HG03575 (cell line): ENCODE measurements around the gene GPD1.

ENCODE experiments used
- ATAC-seq: cut with Tn5 transposase; IDR thresholded peaks from one replicate; pipeline ENCODE4 v1.9.1; 2021; ENCODE audit not compliant: unreplicated experiment, insufficient number of reproducible peaks, low FRiP score; ENCODE audit errors: extremely low read depth

GPD1 gene

DNA sequence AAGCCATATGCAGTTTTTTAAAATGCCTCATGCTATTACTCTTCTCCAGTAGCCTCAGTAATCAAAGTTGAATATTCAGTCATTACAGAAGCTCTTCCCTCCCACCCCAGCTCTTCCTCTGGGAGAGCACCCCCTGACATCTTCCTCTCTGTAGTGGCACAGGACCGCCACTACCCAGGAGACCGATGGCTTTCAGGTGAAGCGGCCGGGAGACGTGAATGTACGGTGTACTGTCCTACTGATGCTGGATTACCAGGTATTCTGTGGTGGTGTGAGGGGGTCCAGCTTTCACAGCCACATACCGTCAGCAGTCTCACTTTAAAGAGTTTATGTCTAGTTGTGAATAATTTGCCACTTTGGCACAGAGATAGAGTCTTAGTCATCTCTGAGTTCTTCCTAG, 14.1 kb upstream of the GPD1 start:
- ATAC-seq = no peak

DNA sequence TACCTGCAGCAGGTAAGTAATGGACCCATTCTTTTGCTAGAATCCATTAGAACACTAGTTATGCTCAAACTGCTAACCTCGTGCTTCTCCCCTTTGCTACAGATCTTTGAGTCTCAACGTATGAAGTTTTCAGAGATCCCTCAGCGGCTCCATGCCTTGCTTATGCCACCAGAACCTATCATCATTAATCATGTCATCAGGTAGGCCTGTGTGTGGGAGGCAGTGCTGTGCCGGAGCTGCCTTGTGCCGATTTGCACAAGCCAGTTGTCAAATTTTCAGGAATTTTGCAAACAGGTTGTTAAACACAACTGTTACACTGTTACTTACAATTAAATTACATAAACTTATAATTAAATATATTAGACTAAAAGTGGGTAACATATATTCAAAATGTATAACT, 13.4 kb upstream of the GPD1 start:
- no peak for ATAC-seq

DNA sequence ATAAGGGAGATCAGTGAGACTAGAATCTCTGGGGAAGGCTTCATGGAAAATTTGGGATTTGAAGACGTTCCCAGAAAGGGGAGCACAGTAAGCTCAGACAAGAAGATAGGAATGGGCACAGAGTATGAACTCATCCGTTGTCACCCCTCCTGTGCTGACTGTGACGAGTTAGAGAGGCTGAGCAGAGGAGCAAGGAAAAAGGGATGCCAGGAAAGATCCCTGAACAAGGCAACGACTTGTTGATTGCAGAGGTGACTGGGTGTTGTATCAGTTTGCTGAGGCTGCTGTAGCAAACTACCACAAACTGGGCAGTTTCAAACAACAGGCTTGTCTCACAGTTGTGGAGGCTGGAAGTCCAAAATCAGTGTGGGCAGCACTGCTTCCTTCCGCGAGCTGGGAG, 5.9 kb upstream of the GPD1 start:
- ATAC-seq = no peak

DNA sequence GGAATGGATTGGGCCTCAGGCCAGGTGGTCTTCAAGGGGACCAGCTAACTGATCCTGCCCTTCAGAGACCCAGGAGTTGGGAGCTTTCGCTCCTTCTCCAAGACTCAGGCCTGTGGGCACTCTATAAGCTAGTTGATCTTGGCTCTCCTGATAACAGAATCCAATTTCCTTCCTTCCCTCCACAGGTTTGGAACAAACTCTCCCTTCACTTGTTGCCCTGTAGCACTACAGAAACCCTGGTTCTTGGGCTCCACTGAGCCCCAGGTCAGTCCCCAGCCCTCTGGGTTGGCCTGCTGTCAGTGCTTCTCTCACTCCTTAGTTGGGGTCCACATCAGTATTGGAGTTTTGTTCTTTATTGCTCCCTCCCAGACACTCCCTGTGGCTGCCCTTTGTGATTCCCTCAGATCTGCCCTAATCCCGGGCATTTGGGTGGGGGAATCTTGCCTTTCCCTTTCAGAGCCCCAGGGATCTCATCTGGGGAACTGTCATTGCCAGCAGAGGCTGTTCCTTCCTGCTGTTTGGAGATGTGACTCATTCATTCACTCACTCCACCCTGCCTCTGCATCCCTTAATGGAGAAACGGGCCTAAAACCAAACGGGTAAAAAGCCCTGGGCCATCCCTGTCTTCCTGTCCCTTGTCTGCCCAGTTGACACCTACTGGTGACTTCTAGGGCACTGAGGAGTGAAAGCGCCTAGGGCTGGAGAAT, 4.4 kb upstream of the GPD1 start:
- ATAC-seq = no peak

DNA sequence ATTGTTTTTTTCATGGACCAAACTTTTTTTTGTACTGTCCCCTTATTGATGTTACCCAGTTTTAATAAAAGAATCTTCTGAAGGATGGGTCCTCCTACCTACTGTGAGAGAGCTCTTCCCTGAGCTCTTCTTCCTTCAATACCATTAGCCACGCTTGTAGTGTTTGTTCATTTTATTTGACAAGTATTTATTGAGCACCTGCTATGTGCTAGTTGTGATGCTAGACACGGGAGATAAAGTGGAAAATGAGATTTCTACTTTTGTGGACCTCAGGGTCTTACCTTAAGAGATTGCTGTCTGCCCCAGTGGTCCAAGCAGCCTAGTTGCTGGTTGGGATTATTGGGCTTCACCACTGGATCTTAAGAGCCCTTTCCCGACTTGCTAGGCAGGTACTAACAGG, 3.2 kb upstream of the GPD1 start:
- ATAC-seq = no peak

DNA sequence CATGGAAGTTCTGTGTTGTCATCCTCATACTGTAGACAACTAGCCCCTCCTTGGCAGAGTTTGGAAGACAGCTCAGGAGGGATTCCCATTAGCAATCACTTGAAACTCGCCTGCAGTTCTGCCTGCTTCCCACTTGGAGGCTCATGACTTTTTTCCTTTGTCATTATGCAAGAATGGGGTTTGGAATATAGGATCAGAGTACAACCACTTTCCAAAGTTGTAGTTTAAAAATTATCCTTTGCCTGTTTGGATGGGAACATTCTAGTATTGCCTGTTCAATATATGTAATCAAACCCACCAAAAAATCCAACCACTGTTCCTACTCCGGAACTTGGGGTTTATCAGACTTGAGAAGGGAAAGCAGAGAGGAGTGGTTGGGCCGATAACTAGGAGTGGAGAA, 2.1 kb upstream of the GPD1 start:
- ATAC-seq = no peak

DNA sequence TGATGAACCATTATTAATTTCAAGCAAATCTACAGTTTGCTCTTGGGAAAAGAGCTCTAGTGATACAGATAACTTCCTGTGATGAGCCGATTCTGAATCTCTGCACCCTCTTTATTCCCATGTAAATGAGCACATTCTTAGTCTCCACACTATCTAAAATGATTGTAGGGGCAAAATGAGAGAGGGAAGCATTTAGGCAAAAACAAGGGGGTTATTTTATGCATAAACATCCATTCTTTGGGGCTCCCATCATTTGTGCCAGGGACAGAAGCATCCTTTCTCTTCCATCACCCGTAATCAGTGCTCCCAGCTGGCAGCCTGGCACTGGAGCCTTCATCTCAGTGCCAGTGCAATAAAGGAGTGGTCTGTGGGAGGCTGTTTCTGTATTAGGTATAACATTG, 1.7 kb upstream of the GPD1 start:
- no peak for ATAC-seq

DNA sequence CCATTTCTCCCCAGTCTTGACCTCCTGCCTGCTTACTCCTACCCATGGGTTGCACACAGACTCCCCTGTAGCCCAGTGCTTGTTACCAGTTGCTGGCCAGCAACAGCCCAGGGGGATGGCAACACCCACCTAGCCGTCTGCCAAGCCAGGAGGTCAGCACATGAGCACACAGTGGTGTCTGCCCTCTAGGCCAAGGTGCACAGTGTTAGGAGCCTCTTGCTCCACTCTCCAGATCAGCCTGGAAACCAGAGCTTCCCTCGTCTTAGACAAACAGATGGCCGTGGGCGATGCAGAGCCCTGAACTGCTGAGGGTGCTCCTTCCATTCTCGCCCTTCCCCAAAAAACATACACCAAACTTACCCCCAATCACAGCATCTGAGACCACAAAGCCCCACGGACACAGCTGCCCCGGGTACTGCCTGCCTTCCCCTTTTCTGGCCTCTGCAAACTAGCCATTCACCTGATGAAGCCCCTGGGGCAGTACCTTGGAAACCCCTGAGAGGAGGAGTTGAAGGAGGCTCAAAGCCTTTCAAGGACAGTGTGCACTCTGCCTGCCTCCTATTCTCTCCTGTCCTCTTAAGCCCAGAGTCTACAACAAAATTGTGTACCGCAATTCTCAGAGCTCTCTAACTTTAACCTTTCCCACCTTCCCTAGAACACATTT, 1.0 kb upstream of the GPD1 start:
- ATAC-seq = no peak

DNA sequence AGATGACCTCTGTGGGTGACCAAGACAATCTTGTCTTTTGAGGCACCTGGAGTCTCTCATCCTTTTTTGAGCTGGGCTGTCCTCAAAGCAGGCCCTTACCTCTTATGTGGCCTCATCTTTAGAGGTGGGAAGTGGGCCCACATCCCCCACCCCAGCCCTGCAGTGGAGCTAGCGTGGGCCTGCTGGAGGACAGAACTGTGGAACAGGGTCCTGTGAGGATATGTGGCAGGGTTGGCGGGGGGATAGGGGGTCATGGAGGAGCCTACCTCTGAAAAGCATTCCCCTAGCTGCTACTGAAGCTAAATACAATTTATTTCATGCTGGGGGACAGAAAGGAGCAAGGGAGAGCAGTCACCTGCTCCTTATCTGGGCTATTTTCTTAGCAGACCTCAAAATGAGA, 457 bp upstream of the GPD1 start:
- no peak for ATAC-seq

DNA sequence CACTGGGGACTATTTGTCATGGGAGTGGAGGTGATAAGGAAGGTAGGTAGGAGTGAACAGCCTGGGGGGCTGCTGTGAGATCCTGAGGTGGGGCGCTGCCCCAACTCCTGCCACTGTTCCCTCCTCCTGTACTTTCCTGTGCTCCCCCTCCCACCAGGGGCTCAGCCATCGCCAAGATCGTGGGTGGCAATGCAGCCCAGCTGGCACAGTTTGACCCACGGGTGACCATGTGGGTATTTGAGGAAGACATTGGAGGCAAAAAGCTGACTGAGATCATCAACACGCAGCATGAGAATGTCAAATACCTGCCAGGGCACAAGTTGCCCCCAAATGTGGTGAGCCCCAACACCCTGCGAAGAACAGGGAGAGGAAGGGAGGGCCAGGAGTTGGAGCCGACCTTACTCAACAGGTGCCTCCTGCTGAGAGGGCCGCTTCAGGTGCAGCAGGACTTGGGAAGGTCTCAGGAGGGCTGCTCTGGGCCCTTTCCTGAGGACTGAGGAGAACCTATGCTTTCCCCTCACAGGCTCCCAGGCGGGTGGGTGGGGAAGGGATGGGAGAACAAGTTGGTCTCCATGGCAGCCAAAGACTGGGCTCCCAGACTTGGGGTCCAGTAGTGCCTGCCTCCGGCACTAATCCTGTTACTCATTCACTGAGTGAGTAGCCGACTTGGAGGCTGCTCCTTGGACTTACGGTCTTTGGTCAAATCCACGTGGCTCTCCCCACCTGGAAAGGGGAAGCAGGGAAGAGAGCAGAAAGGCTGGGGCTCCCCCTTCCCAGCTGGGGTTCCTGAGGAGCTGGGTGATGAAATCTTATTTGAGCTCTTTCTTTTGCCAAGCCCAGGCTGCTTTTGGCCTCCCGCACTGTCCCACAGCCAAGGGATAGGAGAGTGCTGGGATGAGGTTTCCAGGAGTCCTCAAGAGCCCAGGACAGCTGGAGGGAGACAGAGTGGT, 884 bp downstream of the GPD1 start:
- no peak for ATAC-seq

DNA sequence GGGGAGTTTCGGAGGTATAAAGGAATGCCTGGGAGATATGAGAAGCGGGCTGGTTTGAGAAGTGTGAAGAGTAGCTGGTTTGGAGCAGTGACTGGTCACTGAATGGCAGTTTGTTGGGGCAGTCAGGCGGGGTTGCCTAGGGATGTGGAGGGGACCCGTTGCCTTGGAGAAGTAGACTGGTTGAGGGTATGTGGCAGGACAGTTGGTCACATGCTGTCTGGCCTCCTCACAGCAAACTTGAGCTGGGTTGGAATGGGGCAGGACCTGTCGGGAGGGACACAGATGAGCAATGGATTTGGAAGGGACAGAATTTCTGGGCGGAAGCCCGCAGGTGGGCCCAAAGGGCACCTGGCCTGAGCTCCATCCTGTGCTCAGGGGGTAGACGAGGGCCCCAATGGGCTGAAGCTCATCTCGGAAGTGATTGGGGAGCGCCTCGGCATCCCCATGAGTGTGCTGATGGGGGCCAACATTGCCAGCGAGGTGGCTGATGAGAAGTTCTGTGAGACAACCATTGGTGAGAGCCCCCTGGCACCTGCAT, 2.2 kb downstream of the GPD1 start:
- no peak for ATAC-seq

DNA sequence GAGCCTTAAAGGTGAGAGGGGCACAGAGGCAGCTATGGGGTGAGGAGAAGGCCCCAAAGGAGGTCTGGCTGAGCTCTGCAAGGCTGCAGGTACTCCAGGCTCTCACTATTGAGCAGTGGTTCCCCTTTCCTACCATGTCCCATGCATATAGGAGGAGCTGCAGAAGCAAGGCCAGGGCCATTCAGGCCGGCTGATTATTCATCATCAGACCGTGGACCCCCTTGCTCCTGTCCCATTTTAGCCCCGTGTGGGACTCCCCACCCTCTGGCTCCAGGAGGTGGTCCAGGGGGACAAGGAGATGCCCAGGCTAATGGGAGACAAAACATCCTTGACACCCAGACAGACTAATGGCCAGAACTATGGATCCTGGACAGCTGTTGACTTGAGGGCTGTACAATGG, 3.1 kb downstream of the GPD1 start:
- no peak for ATAC-seq

DNA sequence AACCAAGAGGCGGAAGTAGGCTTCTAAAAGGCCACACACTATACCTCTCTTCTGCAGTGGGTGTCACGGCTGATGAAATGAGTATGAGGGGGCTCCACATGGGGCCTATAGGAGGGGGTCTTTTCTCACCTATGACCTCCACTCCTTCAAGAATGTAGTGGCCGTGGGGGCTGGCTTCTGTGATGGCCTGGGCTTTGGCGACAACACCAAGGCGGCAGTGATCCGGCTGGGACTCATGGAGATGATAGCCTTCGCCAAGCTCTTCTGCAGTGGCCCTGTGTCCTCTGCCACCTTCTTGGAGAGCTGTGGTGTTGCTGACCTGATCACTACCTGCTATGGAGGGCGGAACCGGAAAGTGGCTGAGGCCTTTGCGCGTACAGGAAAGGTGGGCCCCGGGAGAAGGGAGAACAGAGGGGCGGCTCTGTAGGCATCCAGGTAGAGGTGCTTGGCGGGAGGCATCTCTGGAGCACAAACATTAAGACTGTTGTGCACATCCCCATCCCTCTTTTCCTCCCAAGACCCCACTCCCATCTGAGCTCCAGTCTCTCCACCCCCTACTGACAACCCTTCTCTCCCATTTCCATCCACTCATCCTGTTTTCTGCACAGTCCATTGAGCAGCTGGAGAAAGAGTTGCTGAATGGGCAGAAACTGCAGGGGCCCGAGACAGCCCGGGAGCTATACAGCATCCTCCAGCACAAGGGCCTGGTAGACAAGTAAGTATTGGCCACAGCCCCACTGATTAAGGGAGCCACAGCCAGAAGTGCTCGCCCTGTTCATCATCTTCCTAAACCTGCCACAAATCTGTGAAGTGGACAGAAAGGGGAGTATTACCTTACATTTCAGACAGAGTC, 3.8 kb downstream of the GPD1 start:
- ATAC-seq = no peak

DNA sequence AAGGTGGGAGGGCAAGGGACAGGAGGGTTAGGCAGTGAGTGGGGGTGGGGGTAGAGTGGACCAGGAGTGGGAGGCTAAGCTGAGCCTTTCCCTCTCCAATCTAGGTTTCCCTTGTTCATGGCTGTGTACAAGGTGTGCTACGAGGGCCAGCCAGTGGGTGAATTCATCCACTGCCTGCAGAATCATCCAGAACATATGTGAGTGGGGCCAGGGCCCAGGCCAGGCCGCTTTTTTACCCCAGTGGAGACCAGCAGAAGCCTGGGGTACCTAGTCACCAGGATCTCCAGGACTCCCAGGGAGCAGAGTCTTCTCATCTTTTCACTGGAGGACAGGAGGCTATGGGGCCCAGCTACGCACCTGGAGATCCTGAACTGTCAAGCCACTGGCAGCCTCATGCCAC, 5.5 kb downstream of the GPD1 start:
- no peak for ATAC-seq

DNA sequence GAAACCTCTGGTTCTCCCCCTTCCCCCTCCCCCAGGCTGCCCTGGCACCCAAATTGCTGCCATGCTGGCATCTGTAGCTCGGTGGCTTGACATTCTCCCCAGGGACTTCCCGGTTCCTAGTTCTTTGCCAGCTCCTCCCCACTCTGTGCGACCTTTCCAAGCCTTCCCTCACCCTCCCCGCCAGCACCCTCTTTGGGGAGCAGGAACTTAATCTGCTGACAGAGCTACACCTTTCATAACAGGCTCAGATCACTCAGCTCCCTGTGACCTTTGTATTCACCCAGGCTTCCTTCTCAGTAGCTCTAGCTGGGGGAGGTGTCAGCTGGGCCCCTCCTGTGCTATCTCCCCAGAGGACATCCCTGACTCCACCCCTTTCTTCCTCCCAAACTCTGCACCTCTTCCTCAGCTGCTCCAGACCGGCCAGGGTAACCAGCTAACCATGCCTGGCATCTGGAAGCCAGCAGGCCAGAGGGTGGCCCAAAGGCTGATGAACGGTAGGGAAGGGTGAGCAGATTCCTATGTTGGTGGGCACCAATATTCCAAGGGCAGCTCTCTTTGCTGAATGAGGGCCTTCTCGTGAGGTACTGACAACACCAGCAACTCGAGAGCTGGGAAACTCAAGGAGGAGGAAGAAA, 6.4 kb downstream of the GPD1 start:
- ATAC-seq = no peak

DNA sequence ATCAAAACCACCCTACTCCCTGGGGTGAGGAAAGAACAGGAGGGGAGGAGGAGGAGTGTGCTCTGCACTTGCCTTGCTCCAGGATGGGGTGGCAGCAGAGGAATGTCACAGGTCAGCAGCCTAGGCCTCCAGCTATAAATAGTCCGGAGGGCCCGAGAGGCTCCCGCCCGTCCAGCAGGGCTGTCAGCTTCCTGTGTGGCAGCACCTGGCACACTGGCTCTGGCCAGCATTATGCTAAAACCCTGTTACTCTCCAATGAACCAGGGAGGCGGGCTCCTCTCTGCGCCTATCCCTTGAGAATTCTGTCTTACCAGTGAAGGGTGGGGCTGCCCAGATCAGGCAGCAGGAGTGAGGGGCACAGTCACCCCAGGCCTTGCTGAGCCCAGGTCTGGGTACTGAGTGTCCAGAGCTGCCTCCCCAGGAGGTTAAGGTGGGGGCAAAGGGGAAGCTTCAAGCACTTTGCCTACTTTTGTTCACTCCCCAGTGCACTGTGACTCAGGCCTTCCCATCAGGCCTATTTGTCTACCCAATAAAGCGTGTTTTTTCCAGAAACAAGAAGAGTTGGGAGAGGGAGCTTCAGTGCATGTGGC, 7.0 kb downstream of the GPD1 start:
- no peak for ATAC-seq

DNA sequence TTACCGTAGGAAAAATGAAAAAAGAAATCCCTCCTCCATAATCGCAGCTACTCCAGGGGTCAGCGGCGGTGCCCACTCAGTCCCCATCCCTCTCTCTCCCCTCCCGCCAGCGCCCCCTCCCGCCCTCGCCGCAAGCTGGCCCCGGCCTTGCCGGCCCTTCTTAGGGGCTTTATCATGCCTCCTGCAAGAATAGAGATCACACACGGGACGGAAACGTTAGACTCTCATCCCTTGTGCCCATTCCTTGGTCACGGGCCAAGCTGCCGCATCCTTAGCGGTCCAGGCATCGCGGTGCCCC, 7.5 kb downstream of the GPD1 start:
- no peak for ATAC-seq

DNA sequence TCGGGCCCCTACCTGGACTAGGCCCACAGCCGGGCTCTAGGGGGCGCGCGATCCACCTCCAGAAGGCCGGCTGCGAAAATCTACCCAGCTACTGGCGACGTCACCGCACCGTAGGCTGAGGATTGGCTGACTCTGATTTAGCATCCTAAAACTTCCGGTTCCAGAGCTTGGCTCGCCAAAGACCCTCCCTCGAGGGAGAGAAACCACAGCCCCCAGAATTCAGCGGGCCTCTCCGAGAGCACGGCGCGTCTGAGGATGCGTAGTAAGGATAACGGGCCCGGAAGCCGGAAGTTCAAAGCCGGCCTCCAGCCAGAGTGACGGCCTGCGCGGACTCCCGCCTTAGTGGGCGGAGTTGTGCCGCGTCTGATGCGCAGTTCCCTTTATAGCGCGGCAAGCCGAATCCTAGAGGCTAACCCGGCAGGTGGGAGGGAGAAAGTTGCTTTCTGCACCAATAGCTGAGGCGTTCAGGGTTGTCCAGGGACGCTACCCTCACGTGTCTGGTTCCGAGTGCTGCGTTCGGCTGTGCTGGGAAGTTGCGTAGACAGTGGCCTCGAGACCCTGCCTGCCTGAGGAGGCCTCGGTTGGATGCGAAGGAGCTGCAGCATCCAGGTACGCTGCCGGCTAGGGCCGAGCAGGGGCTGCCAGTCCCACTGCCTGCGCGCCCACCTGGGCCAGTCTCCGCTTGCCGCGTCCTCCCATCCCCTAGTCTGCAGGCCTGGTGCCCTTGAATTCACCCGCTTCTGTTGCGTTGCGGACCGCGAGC, 8.1 kb downstream of the GPD1 start, which contains the start of gene COX14:
COX14 (plus strand) TSS at position 544 of the 763 bp plus-strand sequence. CDS start 7,808 bp downstream, outside the sequence.
- peak; percentile 63 for ATAC-seq
